ENCODE measurements around the gene LTBP1.

- no peak for TF ChIP-seq ZNF121 (CRISPR knock-in tag; IDR thresholded peaks at IDR 0.05)
- no peak for TF ChIP-seq NR2F2 (IDR thresholded peaks at IDR 0.05; ENCODE audit: borderline replicate concordance, low read depth)
- no peak for TF ChIP-seq JUND (CRISPR knock-in tag; IDR thresholded peaks at IDR 0.05)
- no peak for TF ChIP-seq CTCF (CRISPR knock-in tag; IDR thresholded peaks at IDR 0.05)
- TF ChIP-seq IKZF4 (CRISPR knock-in tag; IDR thresholded peaks at IDR 0.05; ENCODE audit: borderline replicate concordance, low read depth, not compliant biosample characterization) = no peak
- no peak for TF ChIP-seq TBL1XR1 (IDR thresholded peaks at IDR 0.05; ENCODE audit: borderline replicate concordance, low read length, partially characterized antibody)
- TF ChIP-seq, protein P1, sequence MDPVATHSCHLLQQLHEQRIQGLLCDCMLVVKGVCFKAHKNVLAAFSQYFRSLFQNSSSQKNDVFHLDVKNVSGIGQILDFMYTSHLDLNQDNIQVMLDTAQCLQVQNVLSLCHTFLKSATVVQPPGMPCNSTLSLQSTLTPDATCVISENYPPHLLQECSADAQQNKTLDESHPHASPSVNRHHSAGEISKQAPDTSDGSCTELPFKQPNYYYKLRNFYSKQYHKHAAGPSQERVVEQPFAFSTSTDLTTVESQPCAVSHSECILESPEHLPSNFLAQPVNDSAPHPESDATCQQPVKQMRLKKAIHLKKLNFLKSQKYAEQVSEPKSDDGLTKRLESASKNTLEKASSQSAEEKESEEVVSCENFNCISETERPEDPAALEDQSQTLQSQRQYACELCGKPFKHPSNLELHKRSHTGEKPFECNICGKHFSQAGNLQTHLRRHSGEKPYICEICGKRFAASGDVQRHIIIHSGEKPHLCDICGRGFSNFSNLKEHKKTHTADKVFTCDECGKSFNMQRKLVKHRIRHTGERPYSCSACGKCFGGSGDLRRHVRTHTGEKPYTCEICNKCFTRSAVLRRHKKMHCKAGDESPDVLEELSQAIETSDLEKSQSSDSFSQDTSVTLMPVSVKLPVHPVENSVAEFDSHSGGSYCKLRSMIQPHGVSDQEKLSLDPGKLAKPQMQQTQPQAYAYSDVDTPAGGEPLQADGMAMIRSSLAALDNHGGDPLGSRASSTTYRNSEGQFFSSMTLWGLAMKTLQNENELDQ (CRISPR knock-in tag; IDR thresholded peaks at IDR 0.05; ENCODE audit: borderline replicate concordance) = no peak
- no peak for TF ChIP-seq ZNF44 (CRISPR knock-in tag; IDR thresholded peaks at IDR 0.05)
- TF ChIP-seq CHD4 (IDR thresholded peaks at IDR 0.05; ENCODE audit: borderline replicate concordance, low read length) = no peak
- TF ChIP-seq KLF9 (CRISPR knock-in tag; IDR thresholded peaks at IDR 0.05; ENCODE audit: low read depth) = no peak
These were observed 273.8 kb downstream of the LTBP1 start for GRCh38 chr2:33220533-33220932.

Measured in HepG2 (cell line).